Measurements from ENCODE around the gene KLHDC10. TPM values are rescaled to one million over a fixed set of nuclear protein-coding genes. Genes with fewer than 3 reads are reported as not detected.

KLHDC10 gene
- total RNA-seq, 2 experiments from 2014 or later, result 12.8 to 14.3 TPM

GRCh38 chr7:130127404-130127803 is 57.1 kb downstream of the KLHDC10 start:
- H3K27me3 Mint-ChIP-seq, result no peaks in the 10 kb centered on the region
- TF ChIP-seq CTCF (IDR thresholded peaks at IDR 0.05), result no peak
- H3K36me3 Mint-ChIP-seq (ENCODE audit: low read depth), result peaks cover 26% of the 10 kb centered on the region
- DNase-seq, result no peak
- intact Hi-C loops (cut with micrococcal nuclease), result no loop called here
- ATAC-seq, result no peak
- ChIA-PET POLR2A (no interaction called here), CTCF (interaction anchor here (1.0 to 1.7 kb wide), 4 partner anchors 9 to 705 kb away, joined by 3 to 4 read pairs (median 3); no protein-coding TSS in a partner anchor)
- no peaks in the 10 kb centered on the region for H3K9me3 Mint-ChIP-seq
- H3K4me3 Mint-ChIP-seq, result no peak overlapping the region
- no peak overlapping the region for H3K27ac Mint-ChIP-seq
- no peaks in the 10 kb centered on the region for H3K4me1 Mint-ChIP-seq (ENCODE audit: low read depth)

GRCh38 chr7:130127821-130128317 is 57.5 kb downstream of the KLHDC10 start:
- Mint-ChIP-seq H3K4me3 (no peak overlapping the region), H3K36me3 (ENCODE audit: low read depth) (peaks cover 22% of the 10 kb centered on the region), H3K4me1 (ENCODE audit: low read depth) (no peaks in the 10 kb centered on the region), H3K27me3 (no peaks in the 10 kb centered on the region), H3K27ac (no peak overlapping the region), H3K9me3 (no peaks in the 10 kb centered on the region)
- intact Hi-C loops (cut with micrococcal nuclease), result no loop called here
- ATAC-seq (no peak), DNase-seq (no peak)
- CTCF ChIA-PET, result interaction anchor here (1.0 to 1.7 kb wide), 4 partner anchors 9 to 705 kb away, joined by 3 to 4 read pairs (median 3); no protein-coding TSS in a partner anchor
- TF ChIP-seq CTCF (IDR thresholded peaks at IDR 0.05), result no peak
- POLR2A ChIA-PET, result interaction anchor here (0.7 kb wide), 1 partner anchor 1312 kb away, joined by 3 read pairs; no protein-coding TSS in a partner anchor

- POLR2A ChIA-PET, result no interaction called here
- H3K27me3 Mint-ChIP-seq, result no peaks in the 10 kb centered on the region
- intact Hi-C loops (cut with micrococcal nuclease), result no loop called here
- CTCF ChIA-PET, result interaction anchor here (1.7 kb wide), 1 partner anchor 10 kb away, joined by 4 read pairs; no protein-coding TSS in a partner anchor
- no peak for TF ChIP-seq CTCF (IDR thresholded peaks at IDR 0.05)
- H3K4me1 Mint-ChIP-seq (ENCODE audit: low read depth), result no peaks in the 10 kb centered on the region
- no peaks in the 10 kb centered on the region for H3K9me3 Mint-ChIP-seq
- DNase-seq, result no peak
- no peak overlapping the region for H3K4me3 Mint-ChIP-seq
- ATAC-seq, result no peak
- H3K27ac Mint-ChIP-seq, result no peak overlapping the region
- H3K36me3 Mint-ChIP-seq (ENCODE audit: low read depth), result peaks cover 22% of the 10 kb centered on the region
These were observed 58.7 kb downstream of the KLHDC10 start for GRCh38 chr7:130129011-130129411.

GRCh38 chr7:130131191-130131834 is 61.0 kb downstream of the KLHDC10 start:
- Mint-ChIP-seq H3K36me3 (ENCODE audit: low read depth) (peaks cover 28% of the 10 kb centered on the region), H3K4me3 (no peak overlapping the region), H3K27me3 (no peaks in the 10 kb centered on the region), H3K27ac (no peak overlapping the region), H3K4me1 (ENCODE audit: low read depth) (peaks cover 11% of the 10 kb centered on the region), H3K9me3 (no peaks in the 10 kb centered on the region)
- TF ChIP-seq CTCF (IDR thresholded peaks at IDR 0.05), result no peak
- ChIA-PET CTCF (interaction anchor here (1.5 kb wide), 1 partner anchor 10 kb away, joined by 3 read pairs; no protein-coding TSS in a partner anchor), POLR2A (interaction anchor here (1.0 kb wide), 1 partner anchor 74 kb away, joined by 3 read pairs; the partner anchor contains the start of gene TMEM209)
- DNase-seq, result no peak
- ATAC-seq, result no peak
- intact Hi-C loops (cut with micrococcal nuclease), result no loop called here
